ENCODE results near the gene CGB8. TPM values are rescaled to one million over a fixed set of nuclear protein-coding genes. Genes with fewer than 3 reads are reported as not detected.
A peak's percentile ranks its signal among the peaks of the same experiment; 100 is the strongest.
"Not testable (repeated sequence)": the region's sequence is repeated elsewhere in the genome, so short reads cannot be mapped to it uniquely, and the experiment has no call there.

Gene CGB8
- total RNA-seq (not detected), polyA plus RNA-seq (not detected)
- long read RNA-seq, donor 1: 0 reads
- long read RNA-seq, donor 2: 0 reads

DNA sequence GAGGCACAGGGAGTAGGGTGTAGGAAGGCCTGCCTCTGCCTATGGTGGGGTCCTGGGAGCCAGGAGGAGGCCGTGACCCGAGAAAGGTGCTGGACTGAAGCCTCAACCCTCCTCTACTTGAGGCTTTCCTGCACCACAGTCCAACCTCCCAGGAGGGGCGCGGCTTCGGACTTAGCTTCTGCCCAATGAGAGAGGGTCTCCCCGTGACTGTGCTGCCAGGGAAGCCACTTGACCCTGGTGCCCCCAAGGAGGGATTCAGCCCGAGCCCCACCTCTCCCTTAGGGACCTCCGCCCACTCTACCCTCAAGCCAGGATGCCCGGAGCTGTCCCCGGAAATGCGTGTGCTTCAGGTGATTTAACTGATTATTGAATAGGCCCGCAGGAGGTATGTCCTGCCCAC is at the start of gene CGB8:
Gene CGB8 (minus strand): TSS at position 101 of the 400 bp plus-strand sequence. CDS start 372 bp downstream, outside the sequence.
- H3K9me3 ChIP-seq; H3K4me1 ChIP-seq; DNase-seq; intact Hi-C loops (cut with DNase I; ENCODE audit: low total_unique reads); H3K27me3 ChIP-seq (replicated peaks in 1 of 7); H3K27ac ChIP-seq; H3K36me3 ChIP-seq; H3K4me3 ChIP-seq: not testable (repeated sequence)
- WGBS, 5 donors: 68 to 76% (median 69%) methylated on average over 6 to 10 of the region's 12 CpGs

DNA sequence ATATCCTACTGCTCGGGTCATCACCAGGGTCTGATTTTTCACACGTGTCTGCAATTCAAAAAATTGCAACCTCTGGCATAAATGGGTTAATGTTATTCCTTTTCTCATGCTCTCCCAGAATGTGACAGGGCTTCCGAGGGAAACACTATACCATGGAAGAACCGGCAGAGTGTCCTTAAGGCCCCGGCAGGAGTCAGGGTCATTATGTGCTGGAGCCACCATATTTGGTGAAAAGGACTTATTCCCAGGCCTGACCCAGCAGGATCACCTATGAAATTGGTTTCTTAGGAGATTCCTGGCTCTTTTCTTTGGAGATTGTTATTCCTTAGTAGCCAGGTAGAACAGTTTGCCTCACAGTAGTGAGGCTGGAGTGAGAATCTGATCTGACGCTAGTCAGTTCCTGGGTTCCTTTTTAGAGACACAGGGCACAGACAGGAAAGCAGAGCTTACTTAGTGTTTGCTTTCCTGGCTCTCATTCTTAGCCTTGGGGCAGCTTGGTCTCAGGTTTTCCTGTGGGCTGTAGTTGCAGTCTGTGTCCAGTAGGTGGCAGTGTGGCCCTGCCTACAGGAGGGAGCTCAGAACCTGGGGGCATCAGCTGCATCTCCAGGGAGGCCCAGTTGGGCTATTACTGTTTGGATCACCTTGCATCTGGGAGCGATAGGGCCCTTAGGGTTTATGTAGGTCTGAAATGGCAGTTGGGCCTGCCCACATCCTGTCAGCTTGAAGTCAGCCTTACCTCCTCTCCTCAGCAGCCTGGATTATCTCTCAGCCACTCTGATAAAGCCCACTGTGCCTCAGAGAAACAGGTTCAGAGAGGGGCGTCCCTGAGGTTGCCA is 48.8 kb upstream of the CGB8 start:
- Histone ChIP-seq H3K36me3 (peaks cover 8 to 100% (median 95%) of the 10 kb centered on the region in 6 donors), H3K27me3 (replicated peaks in 1 of 7) (no peaks in the 10 kb centered on the region), H3K27ac (no peak overlapping the region), H3K4me1 (peaks cover 0 to 40% (median 16%) of the 10 kb centered on the region in 6 donors), H3K4me3 (no peak overlapping the region), H3K9me3 (no peaks in the 10 kb centered on the region)
- 57 to 63% (median 61%) methylated on average over 8 of the region's 8 CpGs for WGBS, 5 donors
- DNase-seq: peak; percentile 90
- TF ChIP-seq POLR2A (IDR thresholded peaks at IDR 0.05) (no peak), POLR2AphosphoS5 (IDR thresholded peaks at IDR 0.05) (peak in 2 of 3 donors; percentile 33 to 36)
- TF ChIP-seq, protein P1, sequence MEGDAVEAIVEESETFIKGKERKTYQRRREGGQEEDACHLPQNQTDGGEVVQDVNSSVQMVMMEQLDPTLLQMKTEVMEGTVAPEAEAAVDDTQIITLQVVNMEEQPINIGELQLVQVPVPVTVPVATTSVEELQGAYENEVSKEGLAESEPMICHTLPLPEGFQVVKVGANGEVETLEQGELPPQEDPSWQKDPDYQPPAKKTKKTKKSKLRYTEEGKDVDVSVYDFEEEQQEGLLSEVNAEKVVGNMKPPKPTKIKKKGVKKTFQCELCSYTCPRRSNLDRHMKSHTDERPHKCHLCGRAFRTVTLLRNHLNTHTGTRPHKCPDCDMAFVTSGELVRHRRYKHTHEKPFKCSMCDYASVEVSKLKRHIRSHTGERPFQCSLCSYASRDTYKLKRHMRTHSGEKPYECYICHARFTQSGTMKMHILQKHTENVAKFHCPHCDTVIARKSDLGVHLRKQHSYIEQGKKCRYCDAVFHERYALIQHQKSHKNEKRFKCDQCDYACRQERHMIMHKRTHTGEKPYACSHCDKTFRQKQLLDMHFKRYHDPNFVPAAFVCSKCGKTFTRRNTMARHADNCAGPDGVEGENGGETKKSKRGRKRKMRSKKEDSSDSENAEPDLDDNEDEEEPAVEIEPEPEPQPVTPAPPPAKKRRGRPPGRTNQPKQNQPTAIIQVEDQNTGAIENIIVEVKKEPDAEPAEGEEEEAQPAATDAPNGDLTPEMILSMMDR (IDR thresholded peaks at IDR 0.05 in 8 of 11, conservative IDR thresholded peaks at IDR 0.05 in 3 of 11): peak; percentile 93 to 99 (median 98)
- intact Hi-C loops (cut with DNase I; ENCODE audit: low total_unique reads): loop anchor here (2.0 to 10.0 kb wide), 2 partner anchors 47 to 101 kb away; no protein-coding TSS in a partner anchor

DNA sequence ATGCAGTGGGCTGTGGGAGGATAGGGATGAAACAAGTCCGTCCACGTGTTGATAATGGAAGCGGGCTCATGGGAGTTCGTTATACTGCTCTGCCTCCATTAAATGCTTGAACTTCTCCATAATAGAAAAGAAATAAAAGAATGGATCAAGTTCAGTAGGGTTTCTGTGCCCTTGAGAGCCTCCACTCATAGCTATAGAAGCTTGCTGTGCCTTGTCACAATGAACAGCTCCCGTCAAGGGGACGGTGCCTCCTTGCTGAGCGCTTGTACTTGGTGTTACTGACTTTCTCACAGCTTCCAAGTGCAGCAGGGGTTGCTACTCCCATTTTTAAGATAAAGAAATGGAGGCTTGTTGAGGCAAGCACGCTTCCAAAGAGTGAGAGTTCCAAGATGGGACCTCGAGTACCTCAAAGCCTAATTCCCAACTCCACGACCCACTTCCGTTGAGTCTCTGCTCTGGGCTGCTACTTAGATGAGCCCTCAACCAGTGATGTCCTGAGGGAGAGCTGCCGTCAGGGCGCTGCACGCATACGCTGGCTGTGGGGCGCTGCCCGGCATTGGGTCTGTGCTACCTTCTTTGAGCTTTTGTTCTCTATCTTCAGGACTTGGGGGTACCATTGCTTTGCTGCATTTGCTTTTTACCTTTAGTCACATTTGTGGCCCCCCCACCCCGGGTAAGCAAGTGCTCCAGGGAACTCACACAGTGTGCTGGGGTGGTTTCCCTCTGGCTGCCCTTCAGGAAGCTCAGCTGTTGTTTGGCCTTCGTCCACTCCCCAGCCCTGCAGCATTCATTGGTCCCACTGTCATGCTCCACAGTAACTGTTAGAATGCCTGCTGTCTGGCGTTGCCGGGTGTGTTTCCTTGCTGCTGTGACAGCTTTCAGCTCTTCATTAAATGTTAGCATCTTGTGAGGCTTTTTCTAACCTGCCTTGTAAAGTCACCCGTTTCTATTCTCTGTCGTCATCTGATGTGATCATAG is 45.9 kb upstream of the CGB8 start:
- Histone ChIP-seq H3K27me3 (replicated peaks in 1 of 7) (no peaks in the 10 kb centered on the region), H3K4me3 (no peak overlapping the region), H3K4me1 (peaks cover 0 to 51% (median 16%) of the 10 kb centered on the region in 6 donors), H3K27ac (no peak overlapping the region), H3K9me3 (no peaks in the 10 kb centered on the region), H3K36me3 (peaks cover 19 to 100% (median 94%) of the 10 kb centered on the region in 6 donors)
- TF ChIP-seq POLR2A (IDR thresholded peaks at IDR 0.05): no peak
- TF ChIP-seq POLR2AphosphoS5 (IDR thresholded peaks at IDR 0.05): peak in 1 of 3 donors; percentile 58
- 79 to 86% (median 82%) methylated on average over 23 of the region's 23 CpGs for WGBS, 5 donors
- DNase-seq: no peak
- intact Hi-C loops (cut with DNase I; ENCODE audit: low total_unique reads): loop anchor here (10.0 kb wide), 1 partner anchor 50 kb away; no protein-coding TSS in a partner anchor

GRCh38 chr19:49092686-49093085 is 43.8 kb upstream of the CGB8 start:
- WGBS, 5 donors: 94 to 97% (median 96%) methylated on average over 6 of the region's 6 CpGs
- no peak for DNase-seq
- Histone ChIP-seq H3K36me3 (peaks cover 15 to 100% (median 92%) of the 10 kb centered on the region in 6 donors), H3K27me3 (replicated peaks in 1 of 7) (no peaks in the 10 kb centered on the region), H3K4me1 (peaks cover 5 to 64% (median 26%) of the 10 kb centered on the region in 6 donors), H3K9me3 (no peaks in the 10 kb centered on the region), H3K4me3 (no peak overlapping the region), H3K27ac (no peak overlapping the region)
- TF ChIP-seq, protein P1 (IDR thresholded peaks at IDR 0.05 in 8 of 11, conservative IDR thresholded peaks at IDR 0.05 in 3 of 11): no peak
- TF ChIP-seq POLR2A (IDR thresholded peaks at IDR 0.05) (no peak), POLR2AphosphoS5 (IDR thresholded peaks at IDR 0.05) (no peak)
- intact Hi-C loops (cut with DNase I; ENCODE audit: low total_unique reads): loop anchor here (10.0 kb wide), 1 partner anchor 52 kb away; no protein-coding TSS in a partner anchor

Measured in spleen (tissue), 13 donors.